Measurements from ENCODE around the gene SPAG16. TPM values are rescaled to one million over a fixed set of nuclear protein-coding genes. Genes with fewer than 3 reads are reported as not detected.

The SPAG16 gene
- total RNA-seq, 1 experiment from 2014 or later = 17.2 TPM

- no peaks in the 10 kb centered on the region for H3K27me3 ChIP-seq (ENCODE audit: low read length)
- H3F3A ChIP-seq (ENCODE audit: low read length, unreplicated experiment) = no peaks in the 10 kb centered on the region
- H3K4me3 ChIP-seq (ENCODE audit: low read length) = no peak overlapping the region
- H3K9me3 ChIP-seq (ENCODE audit: low read length) = peaks cover 6% of the 10 kb centered on the region; the same call in 1 of the 2 replicates
- H3K27ac ChIP-seq (ENCODE audit: low read length) = no peak overlapping the region
- H2AFZ ChIP-seq (ENCODE audit: low read length) = no peak overlapping the region
- H4K20me1 ChIP-seq (ENCODE audit: low read length) = no peaks in the 10 kb centered on the region
- no TSS peak for BruUV-seq (replicated peaks)
- no peak overlapping the region for H3K9ac ChIP-seq (ENCODE audit: low read length)
- POLR2A ChIA-PET (ENCODE audit: unreplicated experiment) = no interaction called here
- no peaks in the 10 kb centered on the region for H3K9me2 ChIP-seq (replicated peaks; ENCODE audit: low read length)
- no peaks in the 10 kb centered on the region for H3K79me2 ChIP-seq (ENCODE audit: low read length)
- no peak overlapping the region for H3K4me2 ChIP-seq (ENCODE audit: low read length)
- TF ChIP-seq EZH2 (IDR thresholded peaks at IDR 0.05; ENCODE audit: low read length, unreplicated experiment) = no peak
- no peak for TF ChIP-seq CTCF (conservative IDR thresholded peaks at IDR 0.05; ENCODE audit: low read depth, low read length)
- no peak for TF ChIP-seq EZH2phosphoT487 (IDR thresholded peaks at IDR 0.05; ENCODE audit: borderline replicate concordance, low read length)
- DNase-seq (no peak), ATAC-seq (no peak)
- intact Hi-C loops (cut with micrococcal nuclease) = no loop called here
- CTCF ChIA-PET = no interaction called here
- no peaks in the 10 kb centered on the region for H3K36me3 ChIP-seq (ENCODE audit: low read depth, low read length)
- H3K4me1 ChIP-seq (ENCODE audit: insufficient read depth, low read length) = peaks cover 6% of the 10 kb centered on the region; the same call in 1 of the 2 replicates
These were observed 5.1 kb upstream of the SPAG16 start for GRCh38 chr2:213279116-213279620.

GRCh38 chr2:213279971-213280370 lies 4.3 kb upstream of the SPAG16 start:
- no TSS peak for BruUV-seq (replicated peaks)
- intact Hi-C loops (cut with micrococcal nuclease) = no loop called here
- no peak overlapping the region for H3K27ac ChIP-seq (ENCODE audit: low read length)

GRCh38 chr2:213281156-213281555 lies 3.1 kb upstream of the SPAG16 start:
- intact Hi-C loops (cut with micrococcal nuclease) = no loop called here
- ChIA-PET CTCF (no interaction called here), POLR2A (ENCODE audit: unreplicated experiment) (no interaction called here)
- BruUV-seq (replicated peaks) = no TSS peak
- no peaks in the 10 kb centered on the region for H3K9me2 ChIP-seq (replicated peaks; ENCODE audit: low read length)
- H3K4me2 ChIP-seq (ENCODE audit: low read length) = no peak overlapping the region
- TF ChIP-seq EZH2phosphoT487 (IDR thresholded peaks at IDR 0.05; ENCODE audit: borderline replicate concordance, low read length) (no peak), EZH2 (IDR thresholded peaks at IDR 0.05; ENCODE audit: low read length, unreplicated experiment) (no peak), CTCF (conservative IDR thresholded peaks at IDR 0.05; ENCODE audit: low read depth, low read length) (no peak)
- H3K4me3 ChIP-seq (ENCODE audit: low read length) = no peak overlapping the region
- no peaks in the 10 kb centered on the region for H3F3A ChIP-seq (ENCODE audit: low read length, unreplicated experiment)
- peaks cover 14% of the 10 kb centered on the region for H3K79me2 ChIP-seq (ENCODE audit: low read length)
- peaks cover 6% of the 10 kb centered on the region; the same call in 1 of the 2 replicates for H3K9me3 ChIP-seq (ENCODE audit: low read length)
- no peaks in the 10 kb centered on the region for H4K20me1 ChIP-seq (ENCODE audit: low read length)
- H3K27me3 ChIP-seq (ENCODE audit: low read length) = no peaks in the 10 kb centered on the region
- no peaks in the 10 kb centered on the region for H3K36me3 ChIP-seq (ENCODE audit: low read depth, low read length)
- DNase-seq (no peak), ATAC-seq (no peak)
- no peak overlapping the region for H3K9ac ChIP-seq (ENCODE audit: low read length)
- H2AFZ ChIP-seq (ENCODE audit: low read length) = no peak overlapping the region
- H3K27ac ChIP-seq (ENCODE audit: low read length) = no peak overlapping the region
- H3K4me1 ChIP-seq (ENCODE audit: insufficient read depth, low read length) = peaks cover 21% of the 10 kb centered on the region

More at GRCh38 chr2:213279971-213280370, 4.3 kb upstream of the SPAG16 start:
- TF ChIP-seq EZH2phosphoT487 (IDR thresholded peaks at IDR 0.05; ENCODE audit: borderline replicate concordance, low read length) = no peak
- ChIA-PET CTCF (no interaction called here), POLR2A (ENCODE audit: unreplicated experiment) (no interaction called here)
- Histone ChIP-seq H3K27me3 (ENCODE audit: low read length) (no peaks in the 10 kb centered on the region), H3K79me2 (ENCODE audit: low read length) (peaks cover 5% of the 10 kb centered on the region), H3K9me3 (ENCODE audit: low read length) (peaks cover 6% of the 10 kb centered on the region; the same call in 1 of the 2 replicates), H3K9me2 (replicated peaks; ENCODE audit: low read length) (no peaks in the 10 kb centered on the region), H3F3A (ENCODE audit: low read length, unreplicated experiment) (no peaks in the 10 kb centered on the region), H2AFZ (ENCODE audit: low read length) (no peak overlapping the region), H3K4me2 (ENCODE audit: low read length) (no peak overlapping the region), H3K4me3 (ENCODE audit: low read length) (no peak overlapping the region), H3K9ac (ENCODE audit: low read length) (no peak overlapping the region), H3K36me3 (ENCODE audit: low read depth, low read length) (no peaks in the 10 kb centered on the region), H3K4me1 (ENCODE audit: insufficient read depth, low read length) (peaks cover 9% of the 10 kb centered on the region; the same call in 1 of the 2 replicates), H4K20me1 (ENCODE audit: low read length) (no peaks in the 10 kb centered on the region)
- DNase-seq (no peak), ATAC-seq (no peak)
